Esophagus squamous epithelium (tissue), 4 donors: Measurements from ENCODE around the gene ZNF830.

Experiments
- POLR2A ChIP-seq, 4 donors: fragments of 450-650 bp; IDR thresholded peaks; one replicate each; pipeline ENCODE4 v1.6.1; 2017; ENCODE audit warnings: antibody characterized with exemption in 4 of 4, mild to moderate bottlenecking in 4 of 4, moderate library complexity in 3 of 4
- TF ChIP-seq, protein P1 (sequence below), 6 experiments: fragments of 450-650 bp in 4 of 6; fragments of 200-600 bp in 2 of 6; sonication (generic) in 2 of 6; IDR thresholded peaks; one replicate each; pipeline ENCODE4 v1.5.1; 2016 to 2019; ENCODE audit warnings: antibody characterized with exemption in 6 of 6, mild to moderate bottlenecking in 4 of 6, moderate library complexity in 4 of 6

DNA sequence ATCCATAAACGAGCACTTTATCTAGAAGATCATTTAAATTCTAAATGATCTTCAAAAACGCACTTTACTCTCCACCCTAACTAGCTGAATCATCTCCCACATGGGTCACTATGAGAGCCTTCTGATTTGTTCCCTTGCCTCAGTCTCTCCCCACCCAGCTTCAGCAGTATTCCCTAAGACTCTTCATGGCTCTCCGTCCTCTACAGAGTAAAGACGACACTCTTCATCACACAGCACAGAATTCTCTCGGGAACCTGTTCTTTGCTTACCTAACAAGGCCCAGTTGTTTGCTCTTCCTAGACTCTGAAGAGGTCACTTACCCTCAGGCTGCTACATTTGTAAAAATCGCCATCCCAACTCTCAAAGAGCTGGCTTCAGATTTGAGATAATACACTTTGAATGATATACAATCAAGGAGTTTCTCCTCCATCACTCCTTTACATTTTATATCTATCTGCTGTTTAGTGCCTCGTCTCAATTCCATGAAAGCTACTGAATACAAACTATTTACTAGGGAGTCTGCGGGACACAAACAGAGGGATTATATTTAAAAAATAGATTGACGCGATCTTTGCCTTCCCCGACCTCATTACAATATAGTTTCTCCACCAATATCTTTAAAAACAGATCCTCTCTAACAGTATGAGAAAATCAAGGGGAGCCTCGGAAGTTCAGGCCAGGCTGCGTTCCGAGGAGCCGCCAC lies 18.5 kb downstream of the ZNF830 start:
- TF ChIP-seq, protein P1, sequence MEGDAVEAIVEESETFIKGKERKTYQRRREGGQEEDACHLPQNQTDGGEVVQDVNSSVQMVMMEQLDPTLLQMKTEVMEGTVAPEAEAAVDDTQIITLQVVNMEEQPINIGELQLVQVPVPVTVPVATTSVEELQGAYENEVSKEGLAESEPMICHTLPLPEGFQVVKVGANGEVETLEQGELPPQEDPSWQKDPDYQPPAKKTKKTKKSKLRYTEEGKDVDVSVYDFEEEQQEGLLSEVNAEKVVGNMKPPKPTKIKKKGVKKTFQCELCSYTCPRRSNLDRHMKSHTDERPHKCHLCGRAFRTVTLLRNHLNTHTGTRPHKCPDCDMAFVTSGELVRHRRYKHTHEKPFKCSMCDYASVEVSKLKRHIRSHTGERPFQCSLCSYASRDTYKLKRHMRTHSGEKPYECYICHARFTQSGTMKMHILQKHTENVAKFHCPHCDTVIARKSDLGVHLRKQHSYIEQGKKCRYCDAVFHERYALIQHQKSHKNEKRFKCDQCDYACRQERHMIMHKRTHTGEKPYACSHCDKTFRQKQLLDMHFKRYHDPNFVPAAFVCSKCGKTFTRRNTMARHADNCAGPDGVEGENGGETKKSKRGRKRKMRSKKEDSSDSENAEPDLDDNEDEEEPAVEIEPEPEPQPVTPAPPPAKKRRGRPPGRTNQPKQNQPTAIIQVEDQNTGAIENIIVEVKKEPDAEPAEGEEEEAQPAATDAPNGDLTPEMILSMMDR (IDR thresholded peaks at IDR 0.05) = no peak
- TF ChIP-seq POLR2A (IDR thresholded peaks at IDR 0.05) = peak in 1 of 4 donors; percentile 78
